ENCODE data around the gene CLSTN2. TPM values are rescaled to one million over a fixed set of nuclear protein-coding genes. Genes with fewer than 3 reads are reported as not detected.

CLSTN2 gene
- total and polyA plus RNA-seq, 8 donors, result 0.31 to 1.1 (median 0.61) TPM

GRCh38 chr3:140472306-140473020, 537.5 kb downstream of the CLSTN2 start:
- intact Hi-C loops (cut with DNase I), result no loop called here
- Histone ChIP-seq H3K4me1 (peaks cover 0 to 5% of the 10 kb centered on the region in 2 donors), H3K9me3 (no peaks in the 10 kb centered on the region), H3K27me3 (no peaks in the 10 kb centered on the region), H3K4me3 (no peak overlapping the region), H3K36me3 (no peaks in the 10 kb centered on the region), H3K27ac (no peak overlapping the region)
- DNase-seq (no peak), ATAC-seq (no peak)
- no peak for TF ChIP-seq CTCF (IDR thresholded peaks at IDR 0.05)

GRCh38 chr3:140487566-140487965, 552.6 kb downstream of the CLSTN2 start:
- Histone ChIP-seq H3K36me3 (no peaks in the 10 kb centered on the region), H3K27me3 (no peaks in the 10 kb centered on the region), H3K27ac (no peak overlapping the region), H3K4me1 (no peaks in the 10 kb centered on the region), H3K9me3 (peaks cover 0 to 3% of the 10 kb centered on the region in 2 donors), H3K4me3 (no peak overlapping the region)
- no peak for TF ChIP-seq CTCF (IDR thresholded peaks at IDR 0.05)
- intact Hi-C loops (cut with DNase I), result no loop called here
- DNase-seq (no peak), ATAC-seq (no peak)

- Histone ChIP-seq H3K36me3 (no peaks in the 10 kb centered on the region), H3K27ac (no peak overlapping the region), H3K9me3 (no peaks in the 10 kb centered on the region), H3K27me3 (no peaks in the 10 kb centered on the region), H3K4me3 (no peak overlapping the region), H3K4me1 (no peaks in the 10 kb centered on the region)
- intact Hi-C loops (cut with DNase I), result no loop called here
- no peak for DNase-seq
- TF ChIP-seq CTCF (IDR thresholded peaks at IDR 0.05), result no peak
- no peak for ATAC-seq
Measured at GRCh38 chr3:140493271-140493670, 558.3 kb downstream of the CLSTN2 start.

- Histone ChIP-seq H3K9me3 (no peaks in the 10 kb centered on the region), H3K4me1 (no peaks in the 10 kb centered on the region), H3K36me3 (no peaks in the 10 kb centered on the region), H3K27ac (no peak overlapping the region), H3K4me3 (no peak overlapping the region), H3K27me3 (no peaks in the 10 kb centered on the region)
- ATAC-seq (no peak), DNase-seq (no peak)
- no peak for TF ChIP-seq CTCF (IDR thresholded peaks at IDR 0.05)
- intact Hi-C loops (cut with DNase I), result no loop called here
Measured at GRCh38 chr3:140494970-140495369, 560.0 kb downstream of the CLSTN2 start.

- DNase-seq (peak in 1 of 4 donors; percentile 59), ATAC-seq (no peak)
- intact Hi-C loops (cut with DNase I), result no loop called here
- Histone ChIP-seq H3K36me3 (no peaks in the 10 kb centered on the region), H3K27ac (no peak overlapping the region), H3K4me1 (no peaks in the 10 kb centered on the region), H3K4me3 (no peak overlapping the region), H3K27me3 (no peaks in the 10 kb centered on the region), H3K9me3 (no peaks in the 10 kb centered on the region)
- TF ChIP-seq CTCF (IDR thresholded peaks at IDR 0.05), result no peak
Measured at GRCh38 chr3:140497331-140497730, 562.3 kb downstream of the CLSTN2 start.
